Measurements from ENCODE around the gene TWF1. TPM values are rescaled to one million over a fixed set of nuclear protein-coding genes. Genes with fewer than 3 reads are reported as not detected.
"Not testable (repeated sequence)": the region's sequence is repeated elsewhere in the genome, so short reads cannot be mapped to it uniquely, and the experiment has no call there.

The TWF1 gene
- 160 and 297 TPM in 2 replicates for total RNA-seq (2014; rRNA removed; shearing (Covaris generic); ENCODE audit: low replicate concordance)

DNA sequence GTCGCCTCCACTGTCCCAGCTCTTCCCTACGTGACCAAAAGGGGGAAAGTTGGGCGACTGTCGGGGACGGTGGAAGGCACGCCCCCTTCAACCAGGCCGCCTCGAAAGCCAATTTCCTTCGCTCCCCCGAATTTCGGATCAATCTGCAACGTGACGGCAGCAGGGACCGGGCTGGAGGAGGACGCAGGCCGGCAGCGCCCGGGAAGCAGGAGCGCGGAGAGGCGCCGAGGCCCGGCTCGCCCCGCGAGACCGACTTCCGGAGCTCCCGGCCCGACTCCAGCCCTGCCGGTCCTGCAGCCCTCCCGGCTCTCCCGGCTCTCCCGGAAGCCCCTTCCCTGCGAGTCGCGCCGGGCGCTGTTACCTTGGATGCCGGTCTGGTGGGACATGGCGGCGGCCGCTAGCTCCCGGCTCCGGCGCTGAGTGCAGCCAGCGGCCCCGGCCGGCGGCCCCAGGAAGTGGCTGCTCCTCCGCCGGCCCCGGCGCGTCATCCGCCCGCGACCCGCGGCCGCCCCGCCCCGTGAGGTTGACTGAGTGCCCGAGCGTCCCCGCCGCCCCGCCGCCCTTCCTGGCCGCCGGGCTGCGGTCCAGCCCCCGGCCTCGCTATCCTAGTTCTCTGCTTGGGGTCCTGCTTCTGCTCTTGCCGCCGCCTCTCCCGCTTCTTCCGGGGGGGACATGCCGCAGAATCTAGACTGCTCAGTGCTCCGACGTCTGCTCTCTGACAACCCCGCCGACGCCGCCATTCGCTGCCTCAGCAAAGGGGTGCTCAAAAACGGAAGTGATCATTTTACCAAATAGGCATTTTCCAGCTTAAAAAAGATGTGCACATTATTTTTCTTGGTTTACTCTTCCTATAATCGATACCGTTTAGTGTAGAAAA lies at the start of gene TWF1:
TSS of gene TWF1 (minus strand) at position 458 of the 877 bp plus-strand sequence. CDS start at position 386, 72 bp downstream.
- DNase-seq, result peak; percentile 86
- Histone ChIP-seq H3K4me3 (peak within 1 kb of the TSS; percentile 97), H3K27me3 (no peaks in the 10 kb centered on the region)

DNA sequence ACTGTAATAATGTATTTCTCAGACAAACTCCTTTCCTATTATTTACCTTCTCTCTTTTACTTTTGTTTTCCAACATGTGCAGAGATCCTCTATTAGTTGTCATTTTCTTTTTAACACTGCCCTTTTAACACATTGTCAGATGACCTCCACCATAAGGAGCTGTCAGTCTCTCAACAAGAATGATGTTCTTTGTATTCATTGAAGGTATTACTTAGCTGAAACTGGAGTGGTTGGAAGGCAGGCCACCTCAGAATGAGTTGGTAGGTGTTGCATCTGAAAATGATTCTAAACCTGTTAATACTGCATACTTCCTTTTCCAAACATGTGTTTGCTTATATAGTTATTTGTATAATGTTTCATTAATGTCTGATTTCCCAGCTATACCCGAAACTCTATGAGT lies 46.6 kb upstream of the TWF1 start:
- DNase-seq, result no peak

More for the DNA sequence above, at the start of gene TWF1:
- Histone ChIP-seq H3K36me3 (peaks cover 32% of the 10 kb centered on the region), H3K9me3 (no peaks in the 10 kb centered on the region)

DNA sequence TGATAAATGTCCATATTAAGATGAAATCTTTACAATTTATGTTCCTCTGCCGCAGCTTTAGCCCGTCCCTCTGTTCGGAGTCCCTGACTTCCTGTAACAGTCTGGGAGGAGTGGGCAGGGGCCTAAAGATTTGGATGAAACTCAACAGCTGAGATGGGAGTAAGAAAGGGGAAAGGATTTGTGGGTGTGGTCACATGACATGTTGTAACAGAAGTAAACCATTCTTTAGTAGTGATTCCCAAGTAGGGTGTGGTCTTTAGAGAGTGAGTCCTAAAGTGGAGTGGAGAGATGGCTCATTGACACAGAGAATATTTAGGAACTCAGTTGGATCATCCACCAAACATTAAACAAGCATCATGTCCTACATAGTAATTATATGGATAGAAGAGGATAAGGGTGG lies 42.7 kb upstream of the TWF1 start:
- no peaks in the 10 kb centered on the region for H3K36me3 ChIP-seq
- no peaks in the 10 kb centered on the region for H3K9me3 ChIP-seq
- DNase-seq, result no peak
- no peak overlapping the region for H3K4me3 ChIP-seq
- H3K27me3 ChIP-seq, result no peaks in the 10 kb centered on the region

More for the DNA sequence above, 46.6 kb upstream of the TWF1 start:
- no peaks in the 10 kb centered on the region for H3K9me3 ChIP-seq
- no peaks in the 10 kb centered on the region for H3K36me3 ChIP-seq
- H3K27me3 ChIP-seq, result no peaks in the 10 kb centered on the region
- no peak overlapping the region for H3K4me3 ChIP-seq

DNA sequence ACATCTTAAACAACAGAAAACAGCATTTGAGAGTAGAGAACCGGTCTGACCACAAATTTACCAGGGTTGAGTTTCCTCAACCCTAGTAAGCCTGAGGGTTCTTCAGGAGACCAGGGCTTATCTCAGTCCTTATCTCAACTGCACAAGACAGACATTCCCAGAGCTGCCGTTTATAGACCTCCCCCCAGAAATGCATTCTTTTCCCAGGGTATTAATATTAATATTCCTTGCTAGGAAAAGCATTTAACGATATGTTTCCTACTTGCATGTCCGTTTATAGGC lies 42.0 kb upstream of the TWF1 start:
- Histone ChIP-seq H3K9me3 (no peaks in the 10 kb centered on the region), H3K36me3 (no peaks in the 10 kb centered on the region), H3K27me3 (no peaks in the 10 kb centered on the region), H3K4me3 (no peak overlapping the region)
- no peak for DNase-seq

DNA sequence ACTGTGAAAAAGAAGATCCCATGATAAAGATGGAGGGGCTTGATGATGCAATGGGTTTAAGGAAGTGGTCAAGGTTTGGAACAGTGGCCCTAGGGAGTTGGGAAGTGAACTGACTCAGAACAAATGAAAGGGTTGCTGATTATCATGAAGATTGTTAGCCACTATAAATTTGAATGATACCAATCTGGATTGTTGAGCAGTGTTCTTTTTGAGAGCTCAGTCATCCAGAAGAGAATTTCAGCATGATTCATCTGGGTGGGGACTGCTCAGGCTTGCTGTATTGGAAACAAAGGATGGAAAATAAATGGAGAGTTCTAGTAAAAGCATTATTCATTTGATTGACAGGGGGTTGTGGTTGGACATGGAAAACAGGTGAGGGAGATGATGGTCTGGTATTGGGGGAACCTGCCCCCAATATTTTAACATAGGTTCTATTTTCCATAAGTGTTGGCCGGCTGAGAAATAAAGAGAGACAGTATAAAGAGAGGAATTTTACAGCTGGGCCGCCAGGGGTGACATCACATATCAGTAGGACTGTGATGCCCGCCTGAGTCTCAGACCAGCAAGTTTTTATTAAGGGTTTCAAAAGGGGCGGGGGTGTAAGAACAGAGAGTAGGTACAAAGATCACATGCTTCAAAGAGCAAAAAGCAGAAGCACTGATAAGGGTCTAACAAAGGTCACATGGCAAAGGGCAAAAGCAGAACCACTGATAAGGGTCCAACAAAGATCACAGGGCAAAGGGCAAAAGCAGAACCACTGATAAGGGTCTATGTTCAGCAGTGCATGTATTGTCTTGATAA lies 41.5 kb upstream of the TWF1 start:
- not testable (repeated sequence) for H3K9me3 ChIP-seq, H3K27me3 ChIP-seq, H3K36me3 ChIP-seq, H3K4me3 ChIP-seq
- peak; percentile 12 for DNase-seq

DNA sequence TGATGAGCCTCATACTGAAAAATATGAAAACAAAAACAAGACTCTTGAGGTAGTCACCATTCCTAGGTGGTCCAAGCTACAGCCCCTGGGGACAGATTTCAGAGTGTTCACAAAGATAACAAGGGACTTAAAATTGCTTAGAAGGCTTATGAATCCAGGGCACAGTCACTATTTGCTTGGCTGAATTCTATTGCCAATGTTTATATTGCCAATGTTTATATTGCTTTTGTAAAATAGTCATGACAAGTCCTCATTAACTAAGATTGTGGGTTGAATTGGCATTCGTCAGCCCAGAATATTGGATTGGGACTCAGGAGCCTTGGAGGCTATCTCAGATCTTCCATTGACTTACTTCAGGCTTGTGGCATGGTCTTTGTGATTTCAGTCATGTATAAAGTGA lies 36.1 kb upstream of the TWF1 start:
- no peak for DNase-seq
- no peak overlapping the region for H3K4me3 ChIP-seq

DNA sequence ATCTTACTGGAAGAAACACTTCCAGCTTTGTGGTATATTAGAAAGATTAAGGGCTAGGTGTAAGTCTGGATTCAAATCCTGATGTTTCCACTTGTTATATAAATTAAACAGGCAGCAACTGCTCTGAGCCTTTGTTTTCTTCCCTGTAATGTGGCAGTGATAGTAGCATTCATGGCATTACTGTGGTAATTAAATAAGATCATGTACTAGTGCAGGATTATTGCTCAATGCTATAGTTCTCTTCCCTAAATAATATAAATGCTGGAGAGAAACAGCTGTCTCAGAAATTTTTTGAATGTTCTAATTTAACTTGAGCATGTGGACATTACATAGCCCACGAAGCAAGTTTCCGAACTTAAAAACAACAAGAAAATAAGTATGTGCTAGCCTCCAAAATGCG lies 35.1 kb upstream of the TWF1 start:
- Histone ChIP-seq H3K4me3 (no peak overlapping the region), H3K27me3 (no peaks in the 10 kb centered on the region), H3K36me3 (no peaks in the 10 kb centered on the region), H3K9me3 (no peaks in the 10 kb centered on the region)
- DNase-seq, result no peak

More for the DNA sequence above, 36.1 kb upstream of the TWF1 start:
- H3K36me3 ChIP-seq, result no peaks in the 10 kb centered on the region
- no peaks in the 10 kb centered on the region for H3K27me3 ChIP-seq
- no peaks in the 10 kb centered on the region for H3K9me3 ChIP-seq

DNA sequence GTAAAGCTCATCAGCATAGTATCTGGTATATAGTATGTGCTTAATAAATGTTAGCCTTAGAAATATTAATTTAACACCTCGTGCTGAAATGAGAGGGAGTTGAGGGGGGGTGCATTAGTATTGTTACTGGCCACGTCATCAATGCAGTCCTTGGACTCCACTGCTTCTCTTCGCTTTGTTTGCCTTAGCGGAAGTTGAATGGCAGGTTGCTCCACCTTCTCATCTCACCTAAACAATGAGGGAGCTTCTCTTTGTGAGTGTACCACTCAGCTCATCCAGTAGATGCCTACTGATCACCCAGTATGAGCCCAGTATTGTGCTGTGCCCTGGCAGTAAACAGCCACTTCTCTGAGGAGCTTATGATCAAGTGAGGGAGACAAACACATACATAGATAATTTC lies 34.2 kb upstream of the TWF1 start:
- no peak overlapping the region for H3K4me3 ChIP-seq
- no peak for DNase-seq
- H3K27me3 ChIP-seq, result no peaks in the 10 kb centered on the region
- no peaks in the 10 kb centered on the region for H3K9me3 ChIP-seq
- H3K36me3 ChIP-seq, result no peaks in the 10 kb centered on the region

DNA sequence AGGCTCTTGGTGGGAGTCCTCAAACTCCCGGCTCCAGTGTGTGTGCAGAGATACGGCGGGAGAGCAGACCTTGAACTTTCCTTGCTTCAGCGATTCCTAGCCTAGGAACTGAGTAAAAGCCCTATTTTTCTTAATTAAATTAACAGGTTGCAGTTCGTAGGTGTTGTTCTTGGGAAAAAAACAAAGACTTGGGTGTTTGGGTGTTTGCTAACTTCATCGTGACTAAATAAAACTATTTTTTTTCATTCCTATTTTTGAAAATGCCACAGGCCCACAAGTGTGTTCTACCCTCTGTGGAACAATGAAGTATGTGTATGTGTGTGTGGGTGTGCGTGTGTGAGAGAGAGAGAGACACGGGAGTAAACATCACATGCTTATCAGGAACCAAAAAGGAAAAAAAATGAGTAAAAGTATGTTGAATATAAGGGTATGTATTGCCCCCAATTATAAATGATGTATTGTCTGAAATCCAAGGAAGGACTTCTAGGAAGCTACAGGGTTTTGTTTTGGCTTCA lies 30.4 kb upstream of the TWF1 start:
- Histone ChIP-seq H3K27me3 (no peaks in the 10 kb centered on the region), H3K4me3 (peak overlapping the region; percentile 72), H3K9me3 (no peaks in the 10 kb centered on the region), H3K36me3 (no peaks in the 10 kb centered on the region)
- no peak for DNase-seq

DNA sequence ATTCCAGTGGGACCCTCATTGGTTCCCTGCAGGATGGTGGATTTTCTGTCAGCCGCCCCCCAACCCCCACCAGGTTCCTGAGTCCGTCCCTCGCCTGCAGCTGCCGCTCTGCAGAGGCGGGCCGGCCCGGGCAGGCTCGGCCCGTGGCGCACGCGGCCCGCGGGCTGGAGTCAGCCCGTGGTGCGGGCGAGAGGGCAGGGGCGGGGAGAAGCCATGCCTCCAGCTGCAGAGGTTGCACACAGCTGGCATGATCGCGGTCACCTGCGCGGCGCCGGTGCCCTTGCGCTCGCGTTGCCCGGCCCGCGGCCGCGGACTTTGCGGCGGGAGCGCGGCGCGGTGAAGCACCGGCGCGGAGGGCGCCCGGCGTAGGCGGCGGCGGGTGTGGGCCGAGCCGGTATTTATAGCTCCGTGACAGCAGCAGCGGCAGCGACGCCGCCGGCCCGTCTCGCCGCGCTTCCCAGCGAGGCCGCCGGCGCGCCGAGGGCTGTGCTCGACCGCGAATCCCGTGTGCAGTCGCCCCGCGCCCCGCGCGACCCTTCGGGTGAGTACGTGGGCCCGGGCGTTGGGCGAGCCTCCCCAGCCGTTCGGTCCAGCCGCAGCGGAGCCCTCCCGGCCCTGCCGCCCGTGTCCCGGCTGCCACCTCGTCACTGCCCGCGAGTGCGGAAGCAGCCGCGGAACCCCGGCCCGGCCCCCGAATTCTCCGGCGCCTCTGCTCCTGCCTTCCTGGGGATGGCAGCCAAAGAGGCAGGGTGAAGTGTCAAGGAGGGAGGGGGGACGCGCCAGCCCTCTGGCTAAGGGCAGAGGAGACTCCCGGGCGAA lies 29.7 kb upstream of the TWF1 start, which contains the start of gene TMEM117:
TSS of gene TMEM117 (plus strand) at position 426 of the 819 bp plus-strand sequence.
- peak; percentile 85 for DNase-seq
- no peaks in the 10 kb centered on the region for H3K27me3 ChIP-seq
- no peaks in the 10 kb centered on the region for H3K9me3 ChIP-seq
- H3K4me3 ChIP-seq, result peak within 1 kb of the TSS; percentile 72
- no peaks in the 10 kb centered on the region for H3K36me3 ChIP-seq

DNA sequence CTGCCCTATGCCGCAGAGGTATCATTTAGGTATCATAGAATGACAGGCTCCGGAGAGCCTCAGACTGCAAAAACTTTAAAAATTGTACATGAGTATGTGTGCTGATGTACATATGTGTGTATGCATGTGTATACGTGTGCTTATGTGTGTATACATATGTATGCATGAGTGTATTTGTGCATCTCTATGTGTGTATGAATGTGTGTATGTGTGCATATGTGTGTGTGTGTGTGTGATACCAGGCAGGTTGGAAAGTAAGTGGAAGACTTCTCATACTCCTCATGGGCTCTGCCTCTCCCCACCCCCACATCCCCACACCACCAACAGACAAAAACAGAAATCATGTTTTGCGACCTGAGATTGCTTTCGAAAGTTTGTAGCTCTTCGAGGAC lies 29.1 kb upstream of the TWF1 start:
- H3K4me3 ChIP-seq, result peak overlapping the region; percentile 72
- H3K36me3 ChIP-seq, result no peaks in the 10 kb centered on the region
- no peak for DNase-seq
- no peaks in the 10 kb centered on the region for H3K27me3 ChIP-seq
- no peaks in the 10 kb centered on the region for H3K9me3 ChIP-seq

DNA sequence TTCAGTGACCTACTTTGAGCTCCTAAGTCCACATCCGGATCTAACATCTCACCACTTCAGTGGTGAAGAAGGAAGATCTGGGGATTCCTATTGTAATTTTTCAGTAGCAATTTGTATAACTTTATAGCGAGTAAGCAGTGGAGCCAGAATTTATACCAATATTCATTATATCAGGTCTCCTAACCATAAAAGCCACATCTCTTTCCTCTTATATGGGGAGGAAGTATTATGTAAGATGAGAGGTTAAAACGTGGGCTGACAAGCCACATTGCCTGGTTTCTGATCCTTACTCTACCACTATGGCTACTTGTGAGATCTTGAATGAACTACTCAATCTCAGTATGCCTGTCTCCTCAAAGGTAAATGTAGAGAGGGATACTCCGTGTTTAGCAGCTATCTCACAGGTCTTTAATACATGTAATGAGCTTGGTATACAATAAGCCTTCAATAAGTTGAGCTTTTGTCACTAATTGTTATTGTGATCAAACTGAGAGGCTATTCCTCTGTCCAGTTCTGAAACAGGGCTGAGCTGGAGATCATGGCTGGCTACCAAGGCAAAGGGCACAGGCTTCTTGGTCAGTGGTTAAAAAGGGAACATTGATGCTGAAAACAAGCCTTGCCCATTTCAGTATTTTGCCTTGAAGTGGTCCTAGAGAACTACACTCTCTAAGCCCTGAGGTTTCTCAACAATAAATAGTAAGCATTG lies 26.5 kb upstream of the TWF1 start:
- Histone ChIP-seq H3K9me3 (no peaks in the 10 kb centered on the region), H3K4me3 (no peak overlapping the region), H3K36me3 (no peaks in the 10 kb centered on the region), H3K27me3 (no peaks in the 10 kb centered on the region)
- DNase-seq, result no peak

DNA sequence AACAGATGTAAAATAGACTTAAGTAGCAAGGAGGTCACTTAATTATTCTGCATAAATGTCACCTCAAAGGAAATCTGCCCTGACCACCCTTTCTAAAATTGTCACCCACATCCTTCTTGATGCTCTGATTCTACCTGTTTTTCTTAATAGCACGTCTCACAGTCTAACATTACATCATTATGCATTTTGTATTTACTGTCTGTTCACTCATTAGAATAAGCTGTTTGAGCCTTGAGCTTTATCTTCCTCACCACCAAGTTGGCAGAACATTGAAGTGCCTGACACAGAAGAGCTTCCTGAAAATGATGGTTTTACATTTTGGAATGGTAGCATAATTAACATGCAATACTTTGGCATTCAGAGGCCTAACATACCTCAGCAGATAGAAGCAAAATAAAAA lies 21.0 kb upstream of the TWF1 start:
- H3K4me3 ChIP-seq, result no peak overlapping the region
- H3K27me3 ChIP-seq, result no peaks in the 10 kb centered on the region
- H3K9me3 ChIP-seq, result no peaks in the 10 kb centered on the region
- H3K36me3 ChIP-seq, result no peaks in the 10 kb centered on the region
- DNase-seq, result no peak

DNA sequence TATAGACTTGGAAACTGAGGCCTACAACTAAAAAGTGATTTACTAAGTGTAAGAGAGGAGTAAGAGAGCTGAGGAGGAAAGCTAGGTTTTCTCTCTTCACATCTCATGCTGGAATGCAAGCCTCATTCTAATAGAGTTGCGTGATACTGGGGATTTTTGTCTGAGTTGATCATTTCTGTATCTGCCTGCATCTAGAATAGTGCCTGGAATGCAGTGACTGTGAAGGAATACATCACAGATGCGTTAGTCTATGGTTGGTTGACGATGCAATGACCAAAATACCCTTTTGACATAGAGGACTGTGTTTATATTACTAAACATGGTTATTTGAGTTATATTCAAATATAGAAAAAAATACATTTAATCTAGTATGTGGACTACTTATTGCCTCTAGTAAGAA lies 20.6 kb upstream of the TWF1 start:
- H3K4me3 ChIP-seq, result no peak overlapping the region
- H3K36me3 ChIP-seq, result no peaks in the 10 kb centered on the region
- no peaks in the 10 kb centered on the region for H3K27me3 ChIP-seq
- no peaks in the 10 kb centered on the region for H3K9me3 ChIP-seq
- no peak for DNase-seq

DNA sequence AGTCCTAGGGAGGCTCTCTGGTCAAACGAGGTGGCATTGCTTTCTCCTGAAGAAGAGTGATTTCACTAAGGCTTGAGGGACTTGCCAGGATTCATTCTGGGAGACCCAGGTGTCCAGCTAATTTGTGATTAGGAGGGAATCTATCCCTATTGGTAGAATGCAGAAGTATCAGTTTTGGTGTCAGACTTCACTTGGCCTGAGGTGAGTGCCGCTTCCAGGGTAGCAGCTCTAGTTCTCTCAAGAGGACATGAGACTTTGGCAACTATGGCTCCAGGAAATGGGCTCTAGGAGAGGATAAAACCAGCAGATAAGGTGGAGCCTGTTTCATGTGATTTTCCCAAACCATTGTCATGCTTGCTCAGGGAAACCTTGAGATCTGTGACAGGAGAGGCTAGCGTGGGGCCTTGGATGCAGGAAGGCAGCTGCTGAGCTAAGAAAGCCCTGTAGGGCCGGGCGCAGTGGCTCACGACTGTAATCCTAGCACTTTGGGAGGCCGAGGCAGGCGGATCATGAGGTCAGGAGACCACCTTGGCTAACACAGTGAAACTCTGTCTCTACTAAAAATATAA lies 18.2 kb upstream of the TWF1 start:
- DNase-seq, result no peak
- H3K9me3 ChIP-seq, result no peaks in the 10 kb centered on the region
- no peaks in the 10 kb centered on the region for H3K27me3 ChIP-seq
- no peaks in the 10 kb centered on the region for H3K36me3 ChIP-seq
- no peak overlapping the region for H3K4me3 ChIP-seq

DNA sequence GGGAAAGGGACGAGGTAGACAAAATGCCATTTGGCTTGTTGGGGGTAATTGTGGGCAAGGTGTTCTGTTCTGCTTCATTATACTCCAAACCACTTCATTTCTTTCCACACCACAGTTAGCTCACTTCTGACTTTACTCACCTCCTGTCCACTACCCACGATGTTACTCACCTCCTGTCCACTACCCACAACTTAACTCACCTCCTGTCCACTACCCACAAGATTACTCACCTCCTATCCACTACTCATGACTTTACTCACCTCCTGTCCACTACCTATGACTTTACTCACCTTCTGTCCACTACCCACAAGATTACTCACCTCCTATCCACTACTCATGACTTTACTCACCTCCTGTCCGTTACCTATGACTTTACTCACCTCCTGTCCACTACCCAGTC lies 10.1 kb upstream of the TWF1 start:
- Histone ChIP-seq H3K36me3 (no peaks in the 10 kb centered on the region), H3K27me3 (no peaks in the 10 kb centered on the region), H3K9me3 (no peaks in the 10 kb centered on the region), H3K4me3 (no peak overlapping the region)
- no peak for DNase-seq

Measured in MG63 (cell line).